Measurements from ENCODE around the gene ADGRE2.

ADGRE2 gene

DNA sequence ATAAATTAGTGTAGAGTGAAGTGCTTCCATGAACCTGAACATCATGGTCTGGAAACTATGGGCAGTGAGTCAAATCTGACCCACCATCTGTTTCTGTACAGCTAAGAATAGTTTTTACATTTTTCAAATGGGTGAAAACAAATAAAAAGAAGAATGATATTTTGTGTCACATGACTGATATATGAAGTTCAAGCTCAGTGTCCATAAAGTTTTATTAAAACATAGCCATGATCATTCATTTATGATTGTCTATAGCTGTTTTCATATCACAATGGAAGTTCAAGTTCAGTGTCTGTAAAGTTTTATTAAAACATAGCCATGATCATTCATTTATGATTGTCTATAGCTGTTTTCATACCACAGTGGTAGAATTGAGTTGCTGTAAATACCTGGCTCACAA, 45.9 kb downstream of the ADGRE2 start:
- H3K9me3 ChIP-seq = peaks cover 3% of the 10 kb centered on the region
- TF ChIP-seq, protein P1, sequence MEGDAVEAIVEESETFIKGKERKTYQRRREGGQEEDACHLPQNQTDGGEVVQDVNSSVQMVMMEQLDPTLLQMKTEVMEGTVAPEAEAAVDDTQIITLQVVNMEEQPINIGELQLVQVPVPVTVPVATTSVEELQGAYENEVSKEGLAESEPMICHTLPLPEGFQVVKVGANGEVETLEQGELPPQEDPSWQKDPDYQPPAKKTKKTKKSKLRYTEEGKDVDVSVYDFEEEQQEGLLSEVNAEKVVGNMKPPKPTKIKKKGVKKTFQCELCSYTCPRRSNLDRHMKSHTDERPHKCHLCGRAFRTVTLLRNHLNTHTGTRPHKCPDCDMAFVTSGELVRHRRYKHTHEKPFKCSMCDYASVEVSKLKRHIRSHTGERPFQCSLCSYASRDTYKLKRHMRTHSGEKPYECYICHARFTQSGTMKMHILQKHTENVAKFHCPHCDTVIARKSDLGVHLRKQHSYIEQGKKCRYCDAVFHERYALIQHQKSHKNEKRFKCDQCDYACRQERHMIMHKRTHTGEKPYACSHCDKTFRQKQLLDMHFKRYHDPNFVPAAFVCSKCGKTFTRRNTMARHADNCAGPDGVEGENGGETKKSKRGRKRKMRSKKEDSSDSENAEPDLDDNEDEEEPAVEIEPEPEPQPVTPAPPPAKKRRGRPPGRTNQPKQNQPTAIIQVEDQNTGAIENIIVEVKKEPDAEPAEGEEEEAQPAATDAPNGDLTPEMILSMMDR (IDR thresholded peaks at IDR 0.05) = no peak
- no peak overlapping the region for H3K27ac ChIP-seq
- H3K36me3 ChIP-seq = peaks cover 9% of the 10 kb centered on the region
- H3K4me1 ChIP-seq (ENCODE audit: control insufficient read depth in 1 of 2, insufficient read depth in 1 of 2, low read depth in 1 of 2, low read length in 1 of 2) = no peaks in the 10 kb centered on the region
- H3K4me3 ChIP-seq (ENCODE audit: low read depth in 1 of 2, low read length in 1 of 2) = no peak overlapping the region
- no peaks in the 10 kb centered on the region for H3K27me3 ChIP-seq

DNA sequence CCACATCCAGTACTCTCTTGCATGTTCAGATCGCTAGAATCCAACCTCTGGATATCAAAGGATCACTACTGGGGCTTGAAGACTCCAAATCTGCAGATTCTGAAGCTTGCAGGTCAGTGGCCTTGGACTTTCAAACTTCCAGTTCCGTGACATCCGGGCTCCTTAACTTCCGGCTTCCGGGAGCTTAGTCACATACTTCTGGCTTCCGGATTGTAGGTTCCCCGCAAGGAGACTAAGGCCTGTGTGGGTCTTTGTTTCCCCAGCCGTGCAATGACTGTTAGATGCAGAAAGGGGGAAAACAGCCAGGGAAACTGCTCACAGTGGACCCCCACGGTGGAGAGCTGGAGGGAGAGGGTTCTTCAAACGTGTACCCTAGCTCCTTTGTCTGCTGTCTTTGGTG, 47.2 kb downstream of the ADGRE2 start:
- Histone ChIP-seq H3K27me3 (no peaks in the 10 kb centered on the region), H3K4me3 (ENCODE audit: low read depth in 1 of 2, low read length in 1 of 2) (no peak overlapping the region), H3K36me3 (peaks cover 8% of the 10 kb centered on the region), H3K4me1 (ENCODE audit: control insufficient read depth in 1 of 2, insufficient read depth in 1 of 2, low read depth in 1 of 2, low read length in 1 of 2) (no peaks in the 10 kb centered on the region), H3K27ac (no peak overlapping the region), H3K9me3 (peaks cover 3% of the 10 kb centered on the region)
- TF ChIP-seq, protein P1 (IDR thresholded peaks at IDR 0.05) = no peak

DNA sequence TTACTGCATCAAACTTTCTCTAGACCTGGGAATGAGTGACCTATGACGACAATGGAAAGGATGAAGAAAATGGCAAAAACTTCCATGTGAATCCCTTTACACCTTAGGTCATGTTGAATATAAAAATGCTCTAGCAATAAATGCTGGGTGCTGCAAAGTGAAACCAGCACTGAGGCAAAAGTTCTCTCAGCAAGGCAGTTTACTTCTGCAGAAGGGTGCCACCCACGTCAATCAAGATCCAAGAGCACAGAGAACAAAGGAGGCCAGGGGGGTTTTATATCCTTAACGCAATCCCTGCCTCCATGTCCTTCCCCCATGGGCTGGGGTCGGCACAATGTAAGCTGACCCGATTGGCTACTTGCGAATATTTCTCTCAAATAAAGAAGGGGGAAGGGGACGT, 49.8 kb downstream of the ADGRE2 start:
- H3K36me3 ChIP-seq = no peaks in the 10 kb centered on the region
- TF ChIP-seq, protein P1 (IDR thresholded peaks at IDR 0.05) = no peak
- no peak overlapping the region for H3K4me3 ChIP-seq (ENCODE audit: low read depth in 1 of 2, low read length in 1 of 2)
- H3K9me3 ChIP-seq = peaks cover 9% of the 10 kb centered on the region
- H3K4me1 ChIP-seq (ENCODE audit: control insufficient read depth in 1 of 2, insufficient read depth in 1 of 2, low read depth in 1 of 2, low read length in 1 of 2) = no peaks in the 10 kb centered on the region
- H3K27ac ChIP-seq = no peak overlapping the region
- H3K27me3 ChIP-seq = no peaks in the 10 kb centered on the region

DNA sequence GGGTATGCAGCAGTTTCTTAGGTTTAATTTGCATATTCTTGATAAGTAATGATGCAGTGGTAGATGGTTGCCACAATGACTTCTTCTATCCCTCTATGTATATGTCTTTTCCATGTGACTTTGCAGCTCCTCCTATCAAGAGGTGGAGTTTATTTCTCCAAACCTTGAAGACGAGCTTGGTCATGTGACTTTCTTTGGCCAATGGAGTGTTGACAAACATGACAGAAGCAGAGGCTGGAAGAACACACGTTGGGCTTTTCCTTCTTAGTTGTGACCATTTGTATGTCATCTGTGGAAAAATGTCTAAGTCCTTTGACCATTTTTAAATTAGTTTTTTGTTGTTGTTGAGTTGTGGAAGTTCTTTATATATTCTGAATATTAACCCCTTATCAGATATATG, 56.2 kb downstream of the ADGRE2 start:
- Histone ChIP-seq H3K4me3 (ENCODE audit: low read depth in 1 of 2, low read length in 1 of 2) (no peak overlapping the region), H3K36me3 (peaks cover 19% of the 10 kb centered on the region), H3K27ac (no peak overlapping the region), H3K9me3 (peaks cover 36% of the 10 kb centered on the region), H3K4me1 (ENCODE audit: control insufficient read depth in 1 of 2, insufficient read depth in 1 of 2, low read depth in 1 of 2, low read length in 1 of 2) (no peaks in the 10 kb centered on the region), H3K27me3 (no peaks in the 10 kb centered on the region)
- TF ChIP-seq, protein P1 (IDR thresholded peaks at IDR 0.05) = no peak

DNA sequence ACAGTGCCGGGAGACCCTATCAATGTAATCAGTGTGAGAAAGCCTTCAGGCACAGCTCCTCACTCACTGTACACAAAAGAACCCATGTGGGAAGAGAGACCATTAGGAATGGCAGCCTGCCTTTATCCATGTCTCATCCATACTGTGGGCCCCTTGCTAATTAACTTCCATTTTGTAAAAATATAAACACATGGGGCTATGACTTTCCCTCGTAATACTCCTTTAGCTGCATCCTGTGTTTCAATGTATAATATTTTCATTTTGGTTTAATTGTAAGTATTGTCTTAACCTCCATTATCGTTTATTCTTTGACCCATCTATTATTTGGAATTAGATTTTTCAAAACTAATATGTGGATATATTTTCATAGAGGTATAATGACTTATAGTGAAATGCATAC, 59.2 kb downstream of the ADGRE2 start:
- Histone ChIP-seq H3K27ac (no peak overlapping the region), H3K4me3 (ENCODE audit: low read depth in 1 of 2, low read length in 1 of 2) (no peak overlapping the region), H3K36me3 (peaks cover 49% of the 10 kb centered on the region), H3K27me3 (no peaks in the 10 kb centered on the region), H3K9me3 (peaks cover 48% of the 10 kb centered on the region), H3K4me1 (ENCODE audit: control insufficient read depth in 1 of 2, insufficient read depth in 1 of 2, low read depth in 1 of 2, low read length in 1 of 2) (no peaks in the 10 kb centered on the region)
- TF ChIP-seq, protein P1 (IDR thresholded peaks at IDR 0.05) = no peak

Measured in neutrophil (primary cell).